ENCODE results near the gene KRTAP5-7.

Gene KRTAP5-7

GRCh38 chr11:71543866-71544265, 16.8 kb downstream of the KRTAP5-7 start:
- TF ChIP-seq CTCF (IDR thresholded peaks at IDR 0.05; ENCODE audit: low read length) (no peak), EZH2 (IDR thresholded peaks at IDR 0.05; ENCODE audit: borderline replicate concordance, low read length) (no peak)
- Histone ChIP-seq H3K36me3 (ENCODE audit: insufficient read depth, low read length) (no peaks in the 10 kb centered on the region; the same call in 1 of the 2 replicates), H3K4me2 (ENCODE audit: low read length) (no peak overlapping the region), H3K27ac (ENCODE audit: low read depth, low read length, poor library complexity, severe bottlenecking) (no peak overlapping the region), H3K27me3 (ENCODE audit: insufficient read depth, low read length) (peaks cover 15% of the 10 kb centered on the region; the same call in 1 of the 2 replicates), H3K4me3 (ENCODE audit: low read depth, low read length, poor library complexity, severe bottlenecking) (no peak overlapping the region), H3K9ac (ENCODE audit: low read length) (no peak overlapping the region), H3K4me1 (ENCODE audit: insufficient read depth, low read length, severe bottlenecking) (no peaks in the 10 kb centered on the region), H4K20me1 (ENCODE audit: insufficient read depth, low read length) (no peaks in the 10 kb centered on the region), H2AFZ (ENCODE audit: low read length) (no peak overlapping the region), H3K9me2 (ENCODE audit: low read depth, low read length) (no peaks in the 10 kb centered on the region), H3K9me3 (ENCODE audit: low read length) (no peaks in the 10 kb centered on the region), H3K79me2 (ENCODE audit: insufficient read depth, low read length) (no peaks in the 10 kb centered on the region), H3F3A (ENCODE audit: insufficient read depth, low read length) (no peaks in the 10 kb centered on the region)

GRCh38 chr11:71544525-71545214, 17.6 kb downstream of the KRTAP5-7 start:
- no peak overlapping the region for H2AFZ ChIP-seq (ENCODE audit: low read length)
- H3K4me2 ChIP-seq (ENCODE audit: low read length) = no peak overlapping the region
- H3K27me3 ChIP-seq (ENCODE audit: insufficient read depth, low read length) = peaks cover 15% of the 10 kb centered on the region; the same call in 1 of the 2 replicates
- H3K27ac ChIP-seq (ENCODE audit: low read depth, low read length, poor library complexity, severe bottlenecking) = no peak overlapping the region
- H3K9me2 ChIP-seq (ENCODE audit: low read depth, low read length) = no peaks in the 10 kb centered on the region
- no peak overlapping the region for H3K9ac ChIP-seq (ENCODE audit: low read length)
- no peaks in the 10 kb centered on the region for H3K79me2 ChIP-seq (ENCODE audit: insufficient read depth, low read length)
- no peak overlapping the region for H3K4me3 ChIP-seq (ENCODE audit: low read depth, low read length, poor library complexity, severe bottlenecking)
- no peaks in the 10 kb centered on the region for H3K4me1 ChIP-seq (ENCODE audit: insufficient read depth, low read length, severe bottlenecking)
- H3F3A ChIP-seq (ENCODE audit: insufficient read depth, low read length) = no peaks in the 10 kb centered on the region
- no peaks in the 10 kb centered on the region for H4K20me1 ChIP-seq (ENCODE audit: insufficient read depth, low read length)
- no peak for TF ChIP-seq EZH2 (IDR thresholded peaks at IDR 0.05; ENCODE audit: borderline replicate concordance, low read length)
- TF ChIP-seq CTCF (IDR thresholded peaks at IDR 0.05; ENCODE audit: low read length) = no peak
- no peaks in the 10 kb centered on the region; the same call in 1 of the 2 replicates for H3K36me3 ChIP-seq (ENCODE audit: insufficient read depth, low read length)
- H3K9me3 ChIP-seq (ENCODE audit: low read length) = no peaks in the 10 kb centered on the region

GRCh38 chr11:71545405-71545966, 18.4 kb downstream of the KRTAP5-7 start:
- no peaks in the 10 kb centered on the region for H3K79me2 ChIP-seq (ENCODE audit: insufficient read depth, low read length)
- peaks cover 15% of the 10 kb centered on the region; the same call in 1 of the 2 replicates for H3K27me3 ChIP-seq (ENCODE audit: insufficient read depth, low read length)
- H3K4me1 ChIP-seq (ENCODE audit: insufficient read depth, low read length, severe bottlenecking) = no peaks in the 10 kb centered on the region
- no peaks in the 10 kb centered on the region for H3K9me3 ChIP-seq (ENCODE audit: low read length)
- H2AFZ ChIP-seq (ENCODE audit: low read length) = no peak overlapping the region
- no peak for TF ChIP-seq CTCF (IDR thresholded peaks at IDR 0.05; ENCODE audit: low read length)
- TF ChIP-seq EZH2 (IDR thresholded peaks at IDR 0.05; ENCODE audit: borderline replicate concordance, low read length) = no peak
- H3K4me3 ChIP-seq (ENCODE audit: low read depth, low read length, poor library complexity, severe bottlenecking) = no peak overlapping the region
- no peak overlapping the region for H3K9ac ChIP-seq (ENCODE audit: low read length)
- H3K9me2 ChIP-seq (ENCODE audit: low read depth, low read length) = no peaks in the 10 kb centered on the region
- no peaks in the 10 kb centered on the region for H4K20me1 ChIP-seq (ENCODE audit: insufficient read depth, low read length)
- H3K4me2 ChIP-seq (ENCODE audit: low read length) = no peak overlapping the region
- H3K36me3 ChIP-seq (ENCODE audit: insufficient read depth, low read length) = no peaks in the 10 kb centered on the region; the same call in 1 of the 2 replicates
- H3K27ac ChIP-seq (ENCODE audit: low read depth, low read length, poor library complexity, severe bottlenecking) = no peak overlapping the region
- H3F3A ChIP-seq (ENCODE audit: insufficient read depth, low read length) = no peaks in the 10 kb centered on the region

Data from OCI-LY1 (cell line).